GM12864 (cell line): ENCODE data around the gene RTEL1.
A peak's percentile ranks its signal among the peaks of the same experiment; 100 is the strongest.

ENCODE experiments used
- DNase-seq: peaks from one replicate; pipeline ENCODE4 v3.0.0-alpha.2; 2011; ENCODE audit warnings: low read depth
- H3K4me3 ChIP-seq: 2 replicates; pipeline ENCODE4 v1.5.1; 2011; ENCODE audit warnings: mild to moderate bottlenecking, low read depth, low read length, control low read depth
- TF ChIP-seq, protein P1 (sequence below): IDR thresholded peaks from 2 replicates; pipeline ENCODE4 v1.5.1; 2011; ENCODE audit warnings: low read depth, mild to moderate bottlenecking, moderate library complexity, low read length, control low read depth, inconsistent platforms; ENCODE audit errors: missing control alignments

Gene RTEL1

DNA sequence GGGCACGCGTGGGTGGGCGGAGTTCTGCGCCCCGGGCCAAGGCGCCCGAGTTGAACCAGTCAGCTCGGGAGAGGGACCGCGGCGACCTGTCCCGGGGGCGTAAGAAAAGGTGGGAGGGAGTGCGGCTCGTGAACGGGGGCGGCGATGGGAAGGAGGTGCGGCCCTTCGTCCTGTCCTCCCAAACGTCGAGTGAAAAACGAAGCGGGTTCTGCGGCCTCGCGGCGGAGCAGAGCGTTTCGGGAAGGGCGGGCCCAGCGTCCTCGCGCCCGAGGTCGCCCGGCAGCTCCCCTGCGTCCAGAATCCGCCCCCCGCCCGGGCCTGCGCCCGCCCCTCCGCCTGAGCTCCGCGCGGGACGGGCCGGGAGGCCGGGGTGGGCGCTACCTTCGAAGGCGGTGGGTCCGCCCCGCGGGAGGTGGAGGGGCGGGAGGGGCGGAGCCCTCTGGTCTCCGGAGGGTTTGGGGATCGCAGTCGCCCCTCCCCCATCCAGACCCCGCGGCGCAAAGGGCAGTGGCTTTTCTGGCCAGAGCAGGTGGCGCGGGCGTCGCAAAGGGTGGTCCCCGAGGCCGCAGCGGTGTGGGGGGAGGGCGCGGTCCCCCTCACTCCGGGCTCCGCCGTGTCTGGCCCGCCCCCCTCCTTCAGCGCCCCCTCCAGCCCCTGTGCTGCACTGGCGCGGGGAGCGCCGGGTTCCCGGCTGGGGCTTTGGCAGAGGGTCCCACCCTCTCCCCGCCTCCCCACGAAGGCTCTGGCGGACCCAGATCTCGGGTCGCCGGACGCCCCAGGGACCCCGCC, 5.7 kb upstream of the RTEL1 start:
- no peak for DNase-seq
- H3K4me3 ChIP-seq: no peak overlapping the region
- TF ChIP-seq, protein P1, sequence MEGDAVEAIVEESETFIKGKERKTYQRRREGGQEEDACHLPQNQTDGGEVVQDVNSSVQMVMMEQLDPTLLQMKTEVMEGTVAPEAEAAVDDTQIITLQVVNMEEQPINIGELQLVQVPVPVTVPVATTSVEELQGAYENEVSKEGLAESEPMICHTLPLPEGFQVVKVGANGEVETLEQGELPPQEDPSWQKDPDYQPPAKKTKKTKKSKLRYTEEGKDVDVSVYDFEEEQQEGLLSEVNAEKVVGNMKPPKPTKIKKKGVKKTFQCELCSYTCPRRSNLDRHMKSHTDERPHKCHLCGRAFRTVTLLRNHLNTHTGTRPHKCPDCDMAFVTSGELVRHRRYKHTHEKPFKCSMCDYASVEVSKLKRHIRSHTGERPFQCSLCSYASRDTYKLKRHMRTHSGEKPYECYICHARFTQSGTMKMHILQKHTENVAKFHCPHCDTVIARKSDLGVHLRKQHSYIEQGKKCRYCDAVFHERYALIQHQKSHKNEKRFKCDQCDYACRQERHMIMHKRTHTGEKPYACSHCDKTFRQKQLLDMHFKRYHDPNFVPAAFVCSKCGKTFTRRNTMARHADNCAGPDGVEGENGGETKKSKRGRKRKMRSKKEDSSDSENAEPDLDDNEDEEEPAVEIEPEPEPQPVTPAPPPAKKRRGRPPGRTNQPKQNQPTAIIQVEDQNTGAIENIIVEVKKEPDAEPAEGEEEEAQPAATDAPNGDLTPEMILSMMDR: no peak

DNA sequence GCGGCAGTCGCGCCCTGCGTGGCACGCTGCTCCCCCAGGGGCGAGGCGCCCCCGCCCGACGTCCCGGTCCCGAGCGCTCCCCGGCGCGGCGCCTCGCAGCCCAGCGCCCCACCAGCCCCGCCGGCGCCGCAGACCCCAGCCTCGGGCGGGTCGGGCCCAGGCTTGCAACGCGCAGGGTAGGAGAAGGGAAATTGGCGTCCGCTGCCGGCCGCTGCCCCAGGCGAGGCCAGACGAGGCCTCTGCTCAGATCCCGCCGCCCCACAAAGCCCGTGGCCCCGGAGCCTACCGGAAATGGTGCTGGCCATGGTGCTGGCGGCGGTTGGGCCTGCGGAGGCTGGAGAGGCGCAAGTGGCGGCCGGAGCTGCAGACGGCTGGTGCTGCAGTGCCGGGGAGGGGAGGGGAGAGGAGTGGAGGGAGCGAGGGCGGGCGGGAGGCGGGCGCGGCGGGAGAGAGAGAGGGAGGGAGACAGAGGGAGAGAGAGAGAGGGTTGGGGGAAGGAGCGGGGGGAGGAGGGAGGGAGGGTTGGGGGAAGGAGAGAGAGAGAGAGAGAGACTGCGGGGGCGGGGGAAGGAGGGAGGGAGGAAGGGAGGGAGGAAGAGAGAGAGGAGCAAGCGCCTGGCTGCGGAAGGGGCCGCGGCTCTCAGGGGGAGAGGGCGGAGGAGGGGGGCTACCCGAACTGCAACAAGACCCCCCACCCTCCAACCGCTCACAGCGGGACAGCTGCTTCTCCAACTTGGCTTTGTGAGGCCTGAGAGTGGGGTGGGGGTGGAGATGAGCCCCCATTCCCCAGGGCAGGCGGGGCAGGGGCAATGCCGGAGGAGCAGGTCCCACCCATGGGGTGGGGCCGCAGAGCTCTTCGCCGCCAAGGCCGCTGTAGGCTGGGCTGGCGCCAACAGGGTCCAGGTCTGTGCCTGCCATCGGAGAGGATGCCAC, 4.8 kb upstream of the RTEL1 start, which contains the start of gene STMN3:
STMN3 (minus strand) TSS at position 384 of the 933 bp plus-strand sequence; CDS start at position 305, 79 bp downstream.
- no peak for DNase-seq
- H3K4me3 ChIP-seq: peak within 1 kb of the TSS; percentile 6; the same call in 1 of the 2 replicates
- TF ChIP-seq, protein P1: no peak

GRCh38 chr20:63653974-63654668, 4.0 kb upstream of the RTEL1 start:
- H3K4me3 ChIP-seq: no peak overlapping the region
- TF ChIP-seq, protein P1: no peak
- DNase-seq: no peak

GRCh38 chr20:63655249-63655648, 2.9 kb upstream of the RTEL1 start:
- H3K4me3 ChIP-seq: no peak overlapping the region
- TF ChIP-seq, protein P1: no peak
- DNase-seq: no peak

- TF ChIP-seq, protein P1: no peak
Measured at GRCh38 chr20:63656451-63656850, 1.7 kb upstream of the RTEL1 start.

GRCh38 chr20:63657260-63657936, 714 bp upstream of the RTEL1 start:
- no peak for DNase-seq
- TF ChIP-seq, protein P1: no peak
- H3K4me3 ChIP-seq: peak overlapping the region; percentile 65

More at GRCh38 chr20:63656451-63656850, 1.7 kb upstream of the RTEL1 start:
- H3K4me3 ChIP-seq: no peak overlapping the region
- DNase-seq: no peak
